T-cell (primary cell): ENCODE data around the gene FUT6. TPM values are rescaled to one million over a fixed set of nuclear protein-coding genes. Genes with fewer than 3 reads are reported as not detected.
"Not testable (repeated sequence)": the region's sequence is repeated elsewhere in the genome, so short reads cannot be mapped to it uniquely, and the experiment has no call there.

Source experiments
- ATAC-seq, 4 experiments: fragments of 200-7000 bp in 3 of 4; fragments of 150-1000 bp in 1 of 4; cut with Tn5 transposase; replicated peaks in 1 of 4; 1 replicate in 3 of 4; 2 replicates in 1 of 4; pipeline ENCODE4 v1.10.0; 2021; ENCODE audit warnings: moderate library complexity in 3 of 4, mild to moderate bottlenecking in 2 of 4, moderate number of reproducible peaks in 1 of 4
- CTCF ChIA-PET, 2 donors: fragments of 300-600 bp; sonication (Branson Sonifier 250); formaldehyde crosslinking; loops; one replicate each; lab custom pipeline; 2022; ENCODE audit warnings: antibody characterized with exemption in 2 of 2; lab: Charles Lee
- POLR2A ChIA-PET, 2 donors: fragments of 300-600 bp; sonication (Branson Sonifier 250); formaldehyde crosslinking; loops; one replicate each; lab custom pipeline; 2022; ENCODE audit warnings: antibody characterized with exemption in 2 of 2; lab: Charles Lee
- DNase-seq, 35 experiments: peaks; one replicate each; pipeline versions ENCODE4 v3.0.0 to v3.0.0-alpha.2; 2013 to 2023
- H3K27ac ChIP-seq: one replicate; pipeline ENCODE4 v1.5.1; 2013; ENCODE audit warnings: low read length
- H3K27me3 ChIP-seq, 2 experiments: replicated peaks in 1 of 2; 1 replicate in 1 of 2; 2 replicates in 1 of 2; pipeline versions ENCODE4 v1.6.1 to v1.7.0; 2013; ENCODE audit warnings: low read length in 1 of 2, mixed read lengths in 1 of 2; ENCODE audit not compliant: control insufficient read depth in 2 of 2, insufficient read depth in 2 of 2; ENCODE audit errors: extremely low read depth in 1 of 2
- H3K36me3 ChIP-seq, 2 donors: 1 replicate in 1 of 2; 2 replicates in 1 of 2; pipeline versions ENCODE4 v1.6.1 to v1.7.0; 2013; ENCODE audit warnings: low read length in 1 of 2; ENCODE audit not compliant: control insufficient read depth in 2 of 2, insufficient read depth in 1 of 2; ENCODE audit errors: extremely low read depth in 1 of 2
- H3K4me1 ChIP-seq, 2 experiments: 1 replicate in 1 of 2; 2 replicates in 1 of 2; pipeline versions ENCODE4 v1.6.1 to v1.7.0; 2013; ENCODE audit warnings: low read length in 2 of 2, mixed read lengths in 1 of 2; ENCODE audit not compliant: insufficient read depth in 2 of 2, control insufficient read depth in 1 of 2; ENCODE audit errors: extremely low read depth in 1 of 2
- H3K4me3 ChIP-seq, 2 donors: 1 replicate in 1 of 2; 2 replicates in 1 of 2; pipeline versions ENCODE4 v1.5.1 to v1.7.0; 2013; ENCODE audit warnings: mild to moderate bottlenecking in 2 of 2, low read length in 1 of 2, moderate library complexity in 1 of 2; ENCODE audit not compliant: control insufficient read depth in 1 of 2; ENCODE audit errors: extremely low read depth in 1 of 2
- H3K9me3 ChIP-seq: 2 replicates; pipeline ENCODE4 v1.7.0; 2013
- H3K27ac Mint-ChIP-seq, 2 donors: one replicate each; pipeline ENCODE4 v1.8.0; 2020 to 2021; ENCODE audit warnings: mild to moderate bottlenecking in 2 of 2, mixed read lengths in 2 of 2
- H3K27me3 Mint-ChIP-seq, 2 donors: one replicate each; pipeline ENCODE4 v1.8.0; 2021 to 2022; ENCODE audit warnings: mixed read lengths in 2 of 2
- H3K36me3 Mint-ChIP-seq: one replicate; pipeline ENCODE4 v1.8.0; 2021; ENCODE audit warnings: mixed read lengths
- H3K4me1 Mint-ChIP-seq, 3 donors: one replicate each; pipeline ENCODE4 v1.8.0; 2020 to 2022; ENCODE audit warnings: mixed read lengths in 3 of 3, mild to moderate bottlenecking in 1 of 3
- H3K4me3 Mint-ChIP-seq, 3 donors: one replicate each; pipeline ENCODE4 v1.8.0; 2020 to 2022; ENCODE audit warnings: mild to moderate bottlenecking in 3 of 3, mixed read lengths in 3 of 3, moderate library complexity in 3 of 3
- H3K9me3 Mint-ChIP-seq, 3 donors: one replicate each; pipeline ENCODE4 v1.8.0; 2020 to 2022; ENCODE audit warnings: mixed read lengths in 3 of 3
- WGBS: methylation state at CpG from one replicate; pipeline ENCODE4 v1.1.5; 2013; ENCODE audit warnings: missing lambda C conversion rate; ENCODE audit not compliant: insufficient coverage; 5-methylcytosine and 5-hydroxymethylcytosine counted together
- total RNA-seq, 35 experiments: library from RNA in 6 of 35; stranded (reverse) in 6 of 35; fragments of 120-200 nt in 1 of 35; gene quantifications; one replicate each; pipeline versions ENCODE4 v1.2.1 to v1.2.4 and lab custom pipeline; 2013 to 2026

Gene FUT6
- total RNA-seq, 5 donors from 2014 or later (not counting 1 experiment from before 2014, with no cell fraction given): 0.15 to 0.79 (median 0.35) TPM; not detected in 2

GRCh38 chr19:5850189-5850588, 10.7 kb upstream of the FUT6 start:
- Mint-ChIP-seq H3K9me3 (no peaks in the 10 kb centered on the region), H3K27me3 (peaks cover 0 to 7% of the 10 kb centered on the region in 2 donors), H3K4me1 (peaks cover 0 to 3% (median 0%) of the 10 kb centered on the region in 3 donors), H3K36me3 (no peaks in the 10 kb centered on the region), H3K27ac (no peak overlapping the region), H3K4me3 (no peak overlapping the region)
- no peaks in the 10 kb centered on the region for H3K36me3 ChIP-seq
- no peak overlapping the region for H3K4me3 ChIP-seq
- DNase-seq (no peak), ATAC-seq (no peak)
- ChIA-PET CTCF (no interaction called here), POLR2A (no interaction called here)
- H3K4me1 ChIP-seq: no peaks in the 10 kb centered on the region
- 81% methylated on average over 3 of the region's 6 CpGs for WGBS
- H3K27ac ChIP-seq: no peak overlapping the region
- H3K27me3 ChIP-seq: peaks cover 0 to 9% of the 10 kb centered on the region in 2 experiments
- no peaks in the 10 kb centered on the region for H3K9me3 ChIP-seq

GRCh38 chr19:5848621-5849020, 9.1 kb upstream of the FUT6 start:
- DNase-seq, H3K4me3 Mint-ChIP-seq, H3K27ac Mint-ChIP-seq, H3K4me1 Mint-ChIP-seq, H3K27me3 Mint-ChIP-seq, H3K9me3 ChIP-seq, H3K4me3 ChIP-seq, CTCF ChIA-PET, H3K9me3 Mint-ChIP-seq, H3K36me3 ChIP-seq, ATAC-seq, POLR2A ChIA-PET, H3K4me1 ChIP-seq, H3K27ac ChIP-seq, H3K36me3 Mint-ChIP-seq: not testable (repeated sequence)
- 93% methylated on average over 5 of the region's 5 CpGs for WGBS
- peaks cover 0 to 11% of the 10 kb centered on the region in 2 experiments for H3K27me3 ChIP-seq

GRCh38 chr19:5847846-5848245, 8.3 kb upstream of the FUT6 start:
- POLR2A ChIA-PET, H3K9me3 ChIP-seq, H3K4me3 ChIP-seq, H3K36me3 Mint-ChIP-seq, H3K9me3 Mint-ChIP-seq, ATAC-seq, H3K27ac ChIP-seq, H3K36me3 ChIP-seq, H3K4me1 ChIP-seq, DNase-seq, H3K27ac Mint-ChIP-seq, CTCF ChIA-PET, H3K4me3 Mint-ChIP-seq, H3K27me3 Mint-ChIP-seq, H3K4me1 Mint-ChIP-seq: not testable (repeated sequence)
- peaks cover 0 to 11% of the 10 kb centered on the region in 2 experiments for H3K27me3 ChIP-seq
- 77% methylated on average over 10 of the region's 10 CpGs for WGBS

GRCh38 chr19:5844456-5845433, 5.2 kb upstream of the FUT6 start:
- H3K4me1 ChIP-seq: no peaks in the 10 kb centered on the region
- WGBS: 83% methylated on average over 20 of the region's 24 CpGs
- ChIA-PET CTCF (no interaction called here), POLR2A (no interaction called here)
- Mint-ChIP-seq H3K36me3 (no peaks in the 10 kb centered on the region), H3K27ac (no peak overlapping the region), H3K4me3 (no peak overlapping the region), H3K9me3 (no peaks in the 10 kb centered on the region), H3K27me3 (peaks cover 0 to 1% of the 10 kb centered on the region in 2 donors), H3K4me1 (no peaks in the 10 kb centered on the region)
- H3K9me3 ChIP-seq: no peaks in the 10 kb centered on the region
- H3K36me3 ChIP-seq: no peaks in the 10 kb centered on the region
- no peak overlapping the region for H3K27ac ChIP-seq
- DNase-seq: no peak
- no peak for ATAC-seq
- no peak overlapping the region for H3K4me3 ChIP-seq
- peaks cover 0 to 13% of the 10 kb centered on the region in 2 experiments for H3K27me3 ChIP-seq

- no peak for ATAC-seq
- CTCF ChIA-PET: no interaction called here
- peaks cover 2 to 3% of the 10 kb centered on the region in 2 donors for H3K27me3 Mint-ChIP-seq
Measured at GRCh38 chr19:5843295-5843927, 3.9 kb upstream of the FUT6 start.

DNA sequence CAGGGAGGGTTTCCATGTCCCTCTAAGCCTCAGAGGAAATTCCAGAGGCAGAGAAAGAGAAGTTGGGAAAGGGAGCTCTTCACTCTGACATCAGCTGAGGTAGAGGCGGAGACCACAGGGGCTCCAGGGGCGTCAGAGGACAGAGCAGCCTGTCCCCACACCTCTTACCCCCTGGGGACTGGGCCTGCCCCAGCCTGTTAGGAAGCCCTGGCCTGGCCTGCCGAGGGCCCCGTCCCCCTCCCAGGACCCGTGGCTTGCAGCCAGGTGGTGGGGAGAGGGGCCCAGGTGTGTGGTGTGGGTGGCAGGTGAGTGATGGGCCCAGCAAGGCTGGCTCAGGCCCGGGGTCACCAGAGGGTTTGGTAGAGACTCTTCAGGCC, 2.2 kb upstream of the FUT6 start:
- H3K27me3 ChIP-seq: peaks cover 0 to 24% of the 10 kb centered on the region in 2 experiments
- WGBS: no CpG with 5 or more reads among the region's 6 CpGs
- H3K9me3 Mint-ChIP-seq, H3K36me3 ChIP-seq, CTCF ChIA-PET, H3K36me3 Mint-ChIP-seq, H3K4me1 ChIP-seq, H3K4me1 Mint-ChIP-seq, DNase-seq, H3K4me3 Mint-ChIP-seq, H3K9me3 ChIP-seq, ATAC-seq, POLR2A ChIA-PET, H3K27ac Mint-ChIP-seq, H3K27ac ChIP-seq, H3K4me3 ChIP-seq: not testable (repeated sequence)
- H3K27me3 Mint-ChIP-seq: peaks cover 7 to 12% of the 10 kb centered on the region in 2 donors

More at GRCh38 chr19:5843295-5843927, 3.9 kb upstream of the FUT6 start:
- Mint-ChIP-seq H3K9me3 (no peaks in the 10 kb centered on the region), H3K27ac (no peak overlapping the region), H3K36me3 (no peaks in the 10 kb centered on the region), H3K4me1 (peaks cover 0 to 2% (median 2%) of the 10 kb centered on the region in 3 donors), H3K4me3 (no peak overlapping the region)
- 89% methylated on average over 12 of the region's 21 CpGs for WGBS
- POLR2A ChIA-PET: no interaction called here
- H3K4me3 ChIP-seq: no peak overlapping the region
- no peaks in the 10 kb centered on the region for H3K36me3 ChIP-seq
- H3K27me3 ChIP-seq: peaks cover 0 to 18% of the 10 kb centered on the region in 2 experiments
- H3K9me3 ChIP-seq: no peaks in the 10 kb centered on the region
- DNase-seq: no peak
- no peak overlapping the region for H3K27ac ChIP-seq
- peaks cover 0 to 4% of the 10 kb centered on the region in 2 experiments for H3K4me1 ChIP-seq
